Stimulated activated effector memory CD8-positive, alpha-beta T cell treated with anti-CD3 and anti-CD28 coated beads, Interleukin-12 subunit alpha, Interleukin-12 subunit beta, amount 100 ng/mL, for 72 hours (primary cell): ENCODE results near the gene FEM1C.
"Not testable (repeated sequence)": the region's sequence is repeated elsewhere in the genome, so short reads cannot be mapped to it uniquely, and the experiment has no call there.

Experiments
- ATAC-seq: fragments of 150-1000 bp; cut with Tn5 transposase; 2 replicates; pipeline ENCODE4 v1.10.0; 2021
- DNase-seq, 2 donors: peaks; one replicate each; pipeline ENCODE4 v3.0.0; 2021 to 2022; ENCODE audit warnings: low spot score in 2 of 2
- H3K27ac Mint-ChIP-seq: one replicate; pipeline ENCODE4 v1.8.0; 2022; ENCODE audit warnings: mild to moderate bottlenecking, mixed read lengths
- H3K36me3 Mint-ChIP-seq: one replicate; pipeline ENCODE4 v1.8.0; 2022; ENCODE audit warnings: mild to moderate bottlenecking, mixed read lengths
- H3K4me1 Mint-ChIP-seq: one replicate; pipeline ENCODE4 v1.8.0; 2022; ENCODE audit warnings: mixed read lengths
- H3K4me3 Mint-ChIP-seq: one replicate; pipeline ENCODE4 v1.8.0; 2022; ENCODE audit warnings: mild to moderate bottlenecking, mixed read lengths
- H3K9me3 Mint-ChIP-seq: one replicate; pipeline ENCODE4 v1.8.0; 2022; ENCODE audit warnings: mixed read lengths

The FEM1C gene

GRCh38 chr5:115480900-115481299, 63.7 kb downstream of the FEM1C start:
- Mint-ChIP-seq H3K4me3 (no peak overlapping the region), H3K4me1 (peaks cover 8% of the 10 kb centered on the region), H3K27ac (no peak overlapping the region), H3K9me3 (no peaks in the 10 kb centered on the region), H3K36me3 (no peaks in the 10 kb centered on the region)
- no peak for DNase-seq
- no peak for ATAC-seq

DNA sequence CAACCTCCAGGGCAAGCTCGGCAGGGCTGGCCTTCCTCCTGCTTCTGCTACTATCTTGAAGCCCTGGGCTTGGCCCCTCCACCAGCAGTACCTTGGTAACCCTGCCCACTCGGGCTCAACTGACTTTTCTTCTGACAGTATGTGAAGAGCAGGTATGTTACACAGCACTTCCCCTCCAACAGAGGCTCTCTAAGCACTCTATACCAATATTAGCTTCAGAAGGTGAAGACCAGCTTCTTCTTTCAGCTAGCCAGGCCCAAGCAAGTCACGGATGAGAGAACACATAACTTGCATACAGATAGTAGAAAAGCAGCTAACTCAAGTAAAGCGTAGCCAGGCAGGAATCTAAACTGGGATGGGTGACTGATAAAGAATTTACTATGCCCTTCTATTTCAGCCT, 64.3 kb downstream of the FEM1C start:
- H3K27ac Mint-ChIP-seq = no peak overlapping the region

DNA sequence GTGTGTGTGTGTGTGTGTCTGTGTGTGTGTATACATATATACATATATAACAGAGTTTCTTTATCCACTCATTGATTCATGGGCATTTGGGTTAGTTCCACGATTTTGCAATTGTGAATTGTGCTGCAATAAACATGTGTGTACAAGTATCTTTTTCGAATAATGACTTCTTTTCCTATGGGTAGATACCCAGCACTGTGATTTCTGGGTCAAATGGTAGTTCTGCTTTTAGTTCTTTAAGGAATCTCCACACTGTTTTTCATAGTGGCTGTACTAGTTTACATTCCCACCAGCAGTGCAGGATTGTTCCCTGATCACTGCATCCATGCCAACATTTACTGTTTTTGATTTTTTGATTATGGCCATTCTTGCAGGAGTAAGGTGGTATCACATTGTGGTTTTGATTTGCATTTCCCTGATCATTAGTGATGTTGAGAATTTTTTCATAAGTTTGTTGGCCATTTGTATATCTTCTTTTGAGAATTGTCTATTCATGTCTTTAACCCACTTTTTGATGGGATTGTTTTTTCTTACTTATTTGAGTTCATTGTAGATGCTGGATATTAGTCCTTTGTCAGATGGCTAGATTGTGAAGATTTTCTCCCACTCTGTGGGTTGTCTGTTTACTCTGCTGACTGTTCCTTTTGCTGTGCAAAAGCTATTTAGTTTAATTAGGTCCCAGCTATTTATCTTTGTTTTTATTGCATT, 65.3 kb downstream of the FEM1C start:
- not testable (repeated sequence) for H3K9me3 Mint-ChIP-seq, H3K4me1 Mint-ChIP-seq, ATAC-seq, DNase-seq, H3K36me3 Mint-ChIP-seq, H3K27ac Mint-ChIP-seq, H3K4me3 Mint-ChIP-seq

More for the DNA sequence above, 64.3 kb downstream of the FEM1C start:
- H3K4me3 Mint-ChIP-seq = no peak overlapping the region
- peaks cover 8% of the 10 kb centered on the region for H3K4me1 Mint-ChIP-seq
- no peak for DNase-seq
- H3K9me3 Mint-ChIP-seq = no peaks in the 10 kb centered on the region
- no peak for ATAC-seq
- H3K36me3 Mint-ChIP-seq = no peaks in the 10 kb centered on the region

DNA sequence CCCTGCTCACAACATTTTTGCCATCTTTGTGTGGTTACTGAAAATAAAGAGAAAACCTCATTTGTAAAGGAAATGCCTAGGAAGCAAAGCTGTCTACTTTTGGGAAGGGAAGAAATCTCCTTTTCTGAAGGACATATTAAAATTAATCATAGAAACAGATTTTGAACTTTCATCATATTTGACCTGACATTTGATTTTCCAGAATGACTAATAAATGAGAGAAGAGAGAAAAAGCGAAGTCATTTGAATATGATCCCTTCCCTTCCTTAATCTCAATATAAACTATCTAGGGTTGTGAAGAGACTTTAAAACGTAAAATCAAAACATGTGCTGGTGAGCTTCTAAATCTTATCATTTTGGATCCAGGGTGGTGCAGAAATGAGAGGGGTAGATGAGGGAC, 66.3 kb downstream of the FEM1C start:
- no peaks in the 10 kb centered on the region for H3K36me3 Mint-ChIP-seq
- H3K4me1 Mint-ChIP-seq = no peaks in the 10 kb centered on the region
- DNase-seq = no peak
- no peaks in the 10 kb centered on the region for H3K9me3 Mint-ChIP-seq
- H3K4me3 Mint-ChIP-seq = no peak overlapping the region
- H3K27ac Mint-ChIP-seq = no peak overlapping the region
- no peak for ATAC-seq

- no peak overlapping the region for H3K27ac Mint-ChIP-seq
- H3K36me3 Mint-ChIP-seq = no peaks in the 10 kb centered on the region
- H3K4me1 Mint-ChIP-seq = no peaks in the 10 kb centered on the region
- H3K9me3 Mint-ChIP-seq = no peaks in the 10 kb centered on the region
- ATAC-seq (no peak), DNase-seq (no peak)
- no peak overlapping the region for H3K4me3 Mint-ChIP-seq
These were observed 67.0 kb downstream of the FEM1C start for GRCh38 chr5:115477581-115477980.

GRCh38 chr5:115475788-115476187, 68.8 kb downstream of the FEM1C start:
- no peaks in the 10 kb centered on the region for H3K4me1 Mint-ChIP-seq

GRCh38 chr5:115472271-115473025, 72.1 kb downstream of the FEM1C start:
- Mint-ChIP-seq H3K4me1 (no peaks in the 10 kb centered on the region), H3K9me3 (no peaks in the 10 kb centered on the region), H3K27ac (no peak overlapping the region), H3K4me3 (no peak overlapping the region), H3K36me3 (no peaks in the 10 kb centered on the region)
- DNase-seq (no peak), ATAC-seq (no peak)

More at GRCh38 chr5:115475788-115476187, 68.8 kb downstream of the FEM1C start:
- H3K9me3 Mint-ChIP-seq = no peaks in the 10 kb centered on the region
- no peaks in the 10 kb centered on the region for H3K36me3 Mint-ChIP-seq
- DNase-seq (no peak), ATAC-seq (no peak)
- H3K27ac Mint-ChIP-seq = no peak overlapping the region
- H3K4me3 Mint-ChIP-seq = no peak overlapping the region

GRCh38 chr5:115471345-115472063, 73.1 kb downstream of the FEM1C start:
- no peaks in the 10 kb centered on the region for H3K4me1 Mint-ChIP-seq
- no peak overlapping the region for H3K27ac Mint-ChIP-seq
- ATAC-seq (no peak), DNase-seq (no peak)
- H3K36me3 Mint-ChIP-seq = no peaks in the 10 kb centered on the region
- no peak overlapping the region for H3K4me3 Mint-ChIP-seq
- no peaks in the 10 kb centered on the region for H3K9me3 Mint-ChIP-seq

- DNase-seq (no peak), ATAC-seq (no peak)
- H3K4me3 Mint-ChIP-seq = no peak overlapping the region
- H3K27ac Mint-ChIP-seq = no peak overlapping the region
- H3K4me1 Mint-ChIP-seq = no peaks in the 10 kb centered on the region
- H3K36me3 Mint-ChIP-seq = no peaks in the 10 kb centered on the region
- H3K9me3 Mint-ChIP-seq = no peaks in the 10 kb centered on the region
These were observed 73.7 kb downstream of the FEM1C start for GRCh38 chr5:115470921-115471320.
